ENCODE data around the gene SNX10.

The SNX10 gene

GRCh38 chr7:26298472-26299058 lies 6.9 kb downstream of the SNX10 start:
- DNase-seq = no peak

DNA sequence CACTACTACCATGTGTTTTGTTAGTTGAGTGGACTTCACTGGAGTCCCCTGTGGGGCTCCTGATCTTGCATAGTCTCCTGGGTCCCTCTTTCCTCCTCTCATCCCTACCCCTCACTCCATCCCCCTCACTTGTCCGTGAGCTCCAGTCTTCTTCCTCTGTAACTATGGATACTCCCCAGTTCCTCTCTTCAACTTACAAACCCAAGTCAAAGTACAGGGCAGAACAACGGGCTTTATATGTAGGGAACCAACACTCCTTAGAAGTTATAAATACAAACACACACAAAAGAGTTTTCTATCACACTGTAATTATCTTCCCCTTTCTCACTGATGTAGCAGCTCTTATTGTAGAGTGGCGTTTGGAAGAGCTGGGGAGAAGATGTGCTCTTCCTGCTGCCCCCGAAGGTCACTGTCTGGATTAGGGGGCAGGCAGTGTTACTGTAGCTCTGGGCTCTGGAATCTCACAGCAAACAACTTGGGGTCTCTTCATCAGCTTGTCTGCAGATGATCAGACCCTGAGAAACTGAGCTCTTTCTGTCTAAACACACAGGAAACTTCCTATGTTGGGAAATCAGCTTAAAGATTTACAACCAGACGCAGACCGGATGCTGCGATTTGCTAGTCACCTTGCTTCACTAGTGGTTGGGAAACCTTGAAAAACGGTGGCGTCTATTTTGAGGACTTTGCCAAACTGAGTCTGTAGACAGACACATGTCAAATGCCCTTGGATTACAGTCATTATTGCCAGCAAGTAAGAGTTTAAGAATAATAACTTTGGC lies 13.6 kb downstream of the SNX10 start:
- no peak for DNase-seq

DNA sequence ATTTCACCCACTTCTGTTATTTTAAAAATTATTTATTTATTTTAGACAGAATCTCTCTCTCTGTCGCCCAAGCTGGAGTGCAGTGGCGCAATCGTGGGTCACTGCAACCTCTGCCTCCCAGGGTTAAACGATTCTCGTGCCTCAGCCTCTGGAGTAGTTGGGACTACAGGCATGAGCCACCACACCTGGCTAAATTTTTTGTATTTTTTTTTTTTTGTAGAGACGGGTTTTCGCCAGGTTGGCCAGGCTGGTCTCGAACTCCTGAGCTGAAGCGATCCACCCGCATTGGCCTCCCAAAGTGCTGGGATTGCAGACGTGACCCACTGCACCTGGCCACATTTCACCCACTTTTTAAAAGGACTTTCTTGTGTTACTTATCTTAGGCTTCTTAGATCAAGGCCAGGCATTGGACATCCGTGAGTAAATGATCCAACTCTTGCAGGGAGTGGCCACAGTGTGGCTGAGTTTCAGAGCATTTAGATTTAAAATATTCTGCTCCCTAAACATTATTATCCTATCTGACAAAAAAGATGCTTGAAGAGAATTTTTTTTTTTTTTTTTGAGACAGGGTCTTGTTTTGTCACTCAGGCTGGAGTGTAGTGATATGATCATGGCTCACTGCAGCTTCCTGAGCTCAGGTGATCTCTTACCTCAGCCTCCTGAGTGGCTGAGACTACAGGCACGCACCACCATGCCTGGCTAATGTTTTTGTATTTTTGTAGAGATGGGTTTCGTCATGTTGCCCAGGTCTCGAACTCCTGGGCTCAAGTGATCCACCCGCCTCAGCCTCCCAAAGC lies 14.4 kb downstream of the SNX10 start:
- DNase-seq = no peak

DNA sequence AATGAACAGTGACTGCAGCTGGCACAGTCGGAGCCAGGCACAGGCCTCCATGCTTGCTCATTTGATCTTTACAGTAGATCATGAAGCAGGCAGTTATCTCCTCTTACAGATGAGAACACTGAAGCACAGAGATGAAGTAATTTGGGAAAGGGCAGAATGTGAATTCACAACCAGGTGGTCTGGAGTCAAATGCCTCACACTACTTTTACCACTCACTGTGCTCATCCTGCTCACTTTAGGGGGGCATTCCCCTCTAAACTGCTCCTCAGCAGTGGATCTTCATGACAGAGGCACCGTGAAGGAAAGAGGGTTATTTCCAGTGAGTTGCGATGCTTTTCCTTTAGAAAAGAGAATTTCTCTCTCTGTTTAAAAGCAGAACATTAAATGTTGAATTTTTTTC lies 15.1 kb downstream of the SNX10 start:
- DNase-seq = no peak

GRCh38 chr7:26307226-26307625 lies 15.6 kb downstream of the SNX10 start:
- DNase-seq = no peak

GRCh38 chr7:26307791-26308190 lies 16.1 kb downstream of the SNX10 start:
- DNase-seq = no peak

GRCh38 chr7:26308551-26308950 lies 16.9 kb downstream of the SNX10 start:
- no peak for DNase-seq

GRCh38 chr7:26309089-26309488 lies 17.4 kb downstream of the SNX10 start:
- no peak for DNase-seq

DNA sequence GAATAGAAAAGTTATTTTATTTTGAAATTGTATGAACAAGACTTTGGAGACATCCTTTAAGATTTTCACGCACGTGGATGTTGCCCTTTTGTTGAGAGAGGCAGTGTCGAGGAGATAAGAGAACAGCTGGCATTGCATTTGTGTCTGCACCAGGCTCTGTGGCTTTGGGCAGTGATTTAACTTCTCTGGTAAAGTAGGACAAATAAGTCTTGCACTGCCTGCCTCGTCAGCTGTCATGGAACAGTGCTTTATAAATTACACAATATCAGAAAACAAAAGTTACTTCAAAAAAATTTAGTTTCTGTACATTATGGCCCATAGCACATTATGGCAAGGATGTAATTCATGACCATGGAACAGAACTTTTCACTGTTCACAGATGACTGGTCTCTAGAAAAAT lies 20.1 kb downstream of the SNX10 start:
- no peak for DNase-seq

- DNase-seq = no peak
These were observed 25.5 kb downstream of the SNX10 start for GRCh38 chr7:26317211-26317610.

DNA sequence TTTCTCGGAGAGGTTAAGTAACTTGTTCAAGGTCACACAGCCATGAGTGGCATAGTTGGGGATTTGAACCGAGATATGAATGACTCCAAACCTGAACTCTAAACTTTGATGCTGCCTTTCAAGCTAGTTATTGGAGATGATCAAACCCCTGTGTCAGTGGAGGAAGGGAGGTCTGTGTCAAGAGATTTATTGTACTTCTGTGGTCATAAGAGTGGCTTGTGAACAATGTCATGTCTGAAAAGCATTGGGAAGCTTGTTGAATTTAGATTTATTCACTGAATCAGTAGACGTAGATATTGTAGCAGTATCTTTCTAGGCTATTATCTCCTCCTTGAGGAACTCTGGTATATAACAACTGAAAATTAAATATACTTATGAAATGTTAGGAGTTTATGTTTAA lies 27.3 kb downstream of the SNX10 start:
- no peak for DNase-seq

GRCh38 chr7:26319636-26320035 lies 28.0 kb downstream of the SNX10 start:
- no peak for DNase-seq

- DNase-seq = no peak
These were observed 29.2 kb downstream of the SNX10 start for GRCh38 chr7:26320878-26321277.

DNA sequence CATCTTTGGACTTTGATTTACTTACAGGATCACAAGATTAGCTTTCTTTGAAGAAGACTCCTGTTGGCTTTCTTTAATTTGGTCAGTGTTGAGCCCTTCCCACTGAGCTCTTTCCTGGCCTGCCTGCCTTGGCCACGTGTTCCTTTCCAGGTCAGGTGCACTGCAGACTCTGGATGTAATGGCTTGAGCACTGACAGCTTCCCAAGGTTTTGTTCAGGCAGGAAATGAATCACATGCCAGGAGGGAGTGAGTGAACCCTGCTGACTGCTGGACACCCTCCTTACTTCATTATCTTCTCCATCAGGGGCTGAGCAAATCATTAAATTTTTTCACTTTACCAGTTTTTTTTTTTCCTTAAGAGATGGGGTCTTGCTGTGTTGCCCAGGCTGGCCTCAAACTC lies 29.8 kb downstream of the SNX10 start:
- no peak for DNase-seq

DNA sequence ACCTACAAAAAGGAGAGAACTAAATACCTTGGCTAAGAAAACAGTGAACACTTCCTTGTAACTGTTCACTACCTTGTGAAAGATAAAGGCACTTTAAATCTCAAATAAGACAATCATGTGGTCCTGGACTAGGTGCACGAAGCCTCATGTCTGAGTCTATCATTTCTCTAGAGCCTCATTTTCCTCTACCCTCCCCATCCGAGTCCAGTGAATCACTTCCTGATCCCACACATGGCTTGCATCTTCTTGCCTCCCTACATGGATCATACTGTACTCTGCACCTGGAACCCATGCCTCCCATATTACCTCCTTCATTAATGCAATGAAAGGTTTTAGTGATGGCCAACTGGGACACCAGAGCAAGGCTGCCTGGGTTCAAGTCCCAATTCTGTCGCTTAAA lies 34.5 kb downstream of the SNX10 start:
- no peak for DNase-seq

GRCh38 chr7:26328498-26329390 lies 37.1 kb downstream of the SNX10 start:
- no peak for DNase-seq

GRCh38 chr7:26329520-26330255 lies 38.0 kb downstream of the SNX10 start:
- DNase-seq = no peak

- no peak for DNase-seq
These were observed 39.5 kb downstream of the SNX10 start for GRCh38 chr7:26331113-26331512.

DNA sequence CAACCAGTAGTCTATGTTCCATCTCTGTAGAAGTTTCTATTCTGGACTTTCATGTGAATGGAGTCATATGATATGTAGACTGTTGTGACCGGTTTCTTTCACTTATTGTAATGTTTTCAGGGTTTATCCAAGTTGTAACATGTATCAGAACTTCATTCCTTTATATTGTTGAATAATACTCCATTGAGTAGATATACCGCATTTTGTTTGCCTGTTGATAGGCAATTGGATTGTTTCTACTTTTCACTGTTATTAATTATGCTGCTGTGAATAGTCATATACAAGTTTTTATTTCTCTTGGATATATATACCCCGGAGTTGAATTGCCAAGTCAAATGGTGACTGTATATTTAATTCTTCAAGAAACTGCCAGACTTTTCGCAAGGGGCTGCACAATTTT lies 40.1 kb downstream of the SNX10 start:
- DNase-seq = no peak

DNA sequence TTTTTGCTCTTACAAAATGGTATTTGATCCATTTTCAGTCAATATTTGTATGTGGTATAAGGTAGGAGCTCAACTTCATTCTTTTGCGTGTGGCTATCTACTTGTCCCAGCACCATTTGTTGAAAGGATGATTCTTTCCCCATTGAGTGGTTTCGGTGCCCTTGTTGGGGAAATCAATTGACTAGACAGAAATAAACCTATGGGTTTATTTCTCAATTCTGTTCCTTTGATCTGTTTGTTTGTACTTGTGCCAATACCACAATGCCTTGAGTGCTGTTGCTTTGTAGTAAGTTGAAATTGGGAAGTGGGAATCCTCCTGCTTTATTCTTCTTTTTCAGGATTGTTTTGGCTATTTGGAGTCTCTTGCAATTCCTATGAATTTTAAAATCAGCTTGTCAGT lies 41.0 kb downstream of the SNX10 start:
- DNase-seq = no peak

- DNase-seq = no peak
These were observed 42.7 kb downstream of the SNX10 start for GRCh38 chr7:26334166-26334859.

Data from activated effector memory CD4-positive, alpha-beta T cell treated with anti-CD3 and anti-CD28 coated beads, Interleukin-2, amount 50 U/mL, for 16 hours (primary cell).